Measurements from ENCODE around the gene PLAC1.

GRCh38 chrX:134647477-134647877 is 10.8 kb downstream of the PLAC1 start:
- TF ChIP-seq CTCF (IDR thresholded peaks at IDR 0.05; ENCODE audit: poor library complexity, severe bottlenecking) (no peak), RAD21 (conservative IDR thresholded peaks at IDR 0.05) (no peak), EZH2 (IDR thresholded peaks at IDR 0.05; ENCODE audit: borderline replicate concordance, insufficient read depth, low read length, poor library complexity, severe bottlenecking) (no peak)
